SK-N-SH (cell line): ENCODE results near the gene SUMF1. TPM values are rescaled to one million over a fixed set of nuclear protein-coding genes. Genes with fewer than 3 reads are reported as not detected.

Experiments used
- CTCF ChIA-PET: fragments of 300-600, 350-600 bp; formaldehyde crosslinking; extraction: SDS; loops from one replicate; lab custom pipeline; 2021; lab: Yijun Ruan, JAX
- POLR2A ChIA-PET: fragments of 350-600 bp; sonication (Branson Sonifier 250); formaldehyde crosslinking; extraction: SDS; loops from one replicate; lab custom pipeline; 2020; ENCODE audit warnings: antibody characterized with exemption, inconsistent platforms; lab: Yijun Ruan, JAX
- DNase-seq: peaks from one replicate; pipeline ENCODE4 v3.0.0; 2012
- H2AFZ ChIP-seq: fragments of 200-600 bp; sonication (generic); 2 replicates; pipeline ENCODE4 v1.8.1; 2016; ENCODE audit warnings: antibody characterized with exemption, mild to moderate bottlenecking, low read depth
- H3F3A ChIP-seq: fragments of 200-600 bp; sonication (generic); replicated peaks from 2 replicates; pipeline ENCODE3; 2016; ENCODE audit warnings: antibody characterized with exemption, mild to moderate bottlenecking; ENCODE audit not compliant: insufficient read depth
- H3K27ac ChIP-seq, 2 experiments: fragments of 200-500 bp in 1 of 2; fragments of 200-600 bp in 1 of 2; sonication (Bioruptor generic) in 1 of 2; sonication (generic), shearing (Covaris generic) in 1 of 2; 2 replicates each; pipeline versions ENCODE4 v1.5.1 to v1.6.1; 2014 to 2016; ENCODE audit warnings: low read depth in 2 of 2, inconsistent platforms in 1 of 2, low read length in 1 of 2, mild to moderate bottlenecking in 1 of 2, mixed read lengths in 1 of 2
- H3K27me3 ChIP-seq: fragments of 200-600 bp; sonication (generic), shearing (Covaris generic); 2 replicates; pipeline ENCODE4 v1.6.1; 2016; ENCODE audit warnings: mixed run types; ENCODE audit not compliant: insufficient read depth
- H3K36me3 ChIP-seq, 2 experiments: fragments of 200-500 bp in 1 of 2; fragments of 200-600 bp in 1 of 2; sonication (Bioruptor generic) in 1 of 2; sonication (generic) in 1 of 2; replicated peaks in 1 of 2; 2 replicates each; pipeline versions ENCODE3 to v1.5.1; 2014 to 2016; ENCODE audit warnings: low read length in 1 of 2, mild to moderate bottlenecking in 1 of 2; ENCODE audit not compliant: insufficient read depth in 2 of 2, control insufficient read depth in 1 of 2
- H3K4me1 ChIP-seq, 2 experiments: fragments of 200-500 bp in 1 of 2; fragments of 200-600 bp in 1 of 2; sonication (Bioruptor generic) in 1 of 2; sonication (generic), shearing (Covaris generic) in 1 of 2; 2 replicates each; pipeline versions ENCODE4 v1.5.1 to v1.6.1; 2014 to 2016; ENCODE audit warnings: low read depth in 1 of 2, low read length in 1 of 2, mixed run types in 1 of 2; ENCODE audit not compliant: insufficient read depth in 2 of 2, control insufficient read depth in 1 of 2
- H3K4me2 ChIP-seq: fragments of 200-600 bp; sonication (generic), shearing (Covaris generic); 2 replicates; pipeline ENCODE4 v1.6.1; 2017; ENCODE audit warnings: mixed run types
- H3K4me3 ChIP-seq, 2 experiments: fragments of 200-500 bp in 1 of 2; fragments of 200-600 bp in 1 of 2; sonication (Bioruptor generic) in 1 of 2; sonication (generic), shearing (Covaris generic) in 1 of 2; 2 replicates each; pipeline versions ENCODE4 v1.5.1 to v1.8.1; 2014 to 2016; ENCODE audit warnings: low read depth in 2 of 2, inconsistent platforms in 1 of 2, low read length in 1 of 2, mild to moderate bottlenecking in 1 of 2, mixed read lengths in 1 of 2, moderate library complexity in 1 of 2
- H3K79me2 ChIP-seq: fragments of 200-600 bp; sonication (generic); 2 replicates; pipeline ENCODE4 v1.8.1; 2017; ENCODE audit warnings: mild to moderate bottlenecking; ENCODE audit not compliant: insufficient read depth
- H3K9ac ChIP-seq: fragments of 200-600 bp; sonication (generic); 2 replicates; pipeline ENCODE4 v1.6.1; 2017; ENCODE audit warnings: mixed run types
- H3K9me2 ChIP-seq: fragments of 200-600 bp; sonication (generic); 2 replicates; pipeline ENCODE4 v1.6.1; 2017; ENCODE audit warnings: mixed run types
- H3K9me3 ChIP-seq: fragments of 200-600 bp; sonication (generic); 2 replicates; pipeline ENCODE4 v1.6.1; 2017; ENCODE audit warnings: mixed run types, mild to moderate bottlenecking, moderate library complexity
- H4K20me1 ChIP-seq: fragments of 200-600 bp; sonication (generic); 2 replicates; pipeline ENCODE4 v1.6.1; 2017; ENCODE audit warnings: mild to moderate bottlenecking, mixed run types; ENCODE audit not compliant: insufficient read depth
- CTCF ChIP-seq: fragments of 200-600 bp; sonication (generic); IDR thresholded peaks from 2 replicates; pipeline ENCODE4 v1.6.1; 2017; ENCODE audit warnings: antibody characterized with exemption, mild to moderate bottlenecking, moderate library complexity
- EP300 ChIP-seq, 2 experiments: IDR thresholded peaks; 2 replicates each; pipeline versions ENCODE4 v1.4.0 to v1.6.1; 2012; ENCODE audit warnings: borderline replicate concordance in 1 of 2, low read depth in 1 of 2, low read length in 1 of 2
- GATA2 ChIP-seq: sonication (generic); formaldehyde crosslinking; IDR thresholded peaks from 2 replicates; pipeline ENCODE4 v1.5.0; 2020; ENCODE audit warnings: mild to moderate bottlenecking, missing genetic modification reagents
- IRF3 ChIP-seq: fragments of 150-350 bp; IDR thresholded peaks from 2 replicates; pipeline ENCODE4 v1.6.1; 2016; ENCODE audit warnings: mild to moderate bottlenecking, low read depth, low read length
- MAX ChIP-seq: IDR thresholded peaks from 2 replicates; pipeline ENCODE4 v1.4.0; 2012; ENCODE audit warnings: low read depth
- MEF2A ChIP-seq: IDR thresholded peaks from 2 replicates; pipeline ENCODE4 v1.4.0; 2012; ENCODE audit warnings: low read depth, borderline replicate concordance
- PBX3 ChIP-seq: IDR thresholded peaks from 2 replicates; pipeline ENCODE4; 2012
- POLR2AphosphoS5 ChIP-seq: IDR thresholded peaks from 2 replicates; pipeline ENCODE4 v1.6.1; 2012; ENCODE audit warnings: low read depth, low read length
- RAD21 ChIP-seq: IDR thresholded peaks from 2 replicates; pipeline ENCODE4 v1.6.1; 2012; ENCODE audit warnings: mild to moderate bottlenecking, low read length
- RCOR1 ChIP-seq: fragments of 150-350 bp; IDR thresholded peaks from 2 replicates; pipeline ENCODE4 v1.6.1; 2017; ENCODE audit warnings: antibody characterized with exemption, low read length
- RFX5 ChIP-seq: IDR thresholded peaks from 2 replicates; pipeline ENCODE4 v1.6.1; 2012; ENCODE audit warnings: mild to moderate bottlenecking, improper control_type of control experiment, low read length
- RXRA ChIP-seq: IDR thresholded peaks from 2 replicates; pipeline ENCODE4 v1.4.0; 2012; ENCODE audit warnings: low read depth, mild to moderate bottlenecking, borderline replicate concordance
- TAF1 ChIP-seq: IDR thresholded peaks from 2 replicates; pipeline ENCODE4 v1.6.1; 2012; ENCODE audit warnings: low read depth, mild to moderate bottlenecking, low read length, moderate library complexity, borderline replicate concordance
- TCF12 ChIP-seq: IDR thresholded peaks from 2 replicates; pipeline ENCODE4 v1.4.0; 2012
- USF2 ChIP-seq: fragments of 150-350 bp; IDR thresholded peaks from 2 replicates; pipeline ENCODE4 v1.6.1; 2017; ENCODE audit warnings: antibody characterized with exemption, low read length, low read depth, borderline replicate concordance
- YY1 ChIP-seq: IDR thresholded peaks from 2 replicates; pipeline ENCODE4 v1.4.0; 2012; ENCODE audit warnings: low read depth, mild to moderate bottlenecking
- WGBS: methylation state at CpG from one replicate; pipeline ENCODE4 v1.1.6; 2017; ENCODE audit warnings: low lambda C conversion rate; 5-methylcytosine and 5-hydroxymethylcytosine counted together
- polyA plus RNA-seq, 3 experiments: library from polyadenylated mRNA; depleted of rRNA; stranded (reverse); fragments of >200 nt; gene quantifications; 2 replicates each; pipeline ENCODE4 v1.2.3, GENCODE V29; 2012

The SUMF1 gene
- polyA plus RNA-seq, 1 of the 3 experiments (the other 2 are of a cell fraction) = 56.9 TPM

GRCh38 chr3:4394567-4394966 lies 72.5 kb downstream of the SUMF1 start:
- CTCF ChIA-PET = interaction anchor here (0.6 kb wide), 2 partner anchors 193 to 920 kb away, joined by 3 read pairs; no protein-coding TSS in a partner anchor

More at GRCh38 chr3:4394567-4394966, 72.5 kb downstream of the SUMF1 start:
- H3K9ac ChIP-seq = no peak overlapping the region
- H3K4me3 ChIP-seq = no peak overlapping the region
- no peaks in the 10 kb centered on the region for H3K79me2 ChIP-seq
- no peak overlapping the region for H2AFZ ChIP-seq
- no peak for DNase-seq
- peaks cover 2 to 5% of the 10 kb centered on the region in 2 experiments; a peak in 2 of 4 replicates for H3K4me1 ChIP-seq
- H3K36me3 ChIP-seq = no peaks in the 10 kb centered on the region
- H3K4me2 ChIP-seq = no peak overlapping the region
- H4K20me1 ChIP-seq = no peaks in the 10 kb centered on the region
- H3K9me2 ChIP-seq = no peaks in the 10 kb centered on the region
- POLR2A ChIA-PET = no interaction called here
- no peak overlapping the region for H3K27ac ChIP-seq
- H3K9me3 ChIP-seq = no peaks in the 10 kb centered on the region
- TF ChIP-seq EP300 (IDR thresholded peaks at IDR 0.05; ENCODE audit: borderline replicate concordance in 1 of 2, low read depth in 1 of 2, low read length in 1 of 2) (no peak), POLR2AphosphoS5 (no peak), GATA2 (CRISPR knock-in tag) (no peak), MEF2A (no peak), USF2 (no peak), CTCF (no peak), YY1 (no peak), RCOR1 (no peak), MAX (no peak), IRF3 (no peak), RXRA (no peak), PBX3 (no peak), RFX5 (no peak), RAD21 (no peak), TCF12 (no peak), TAF1 (no peak)
- no peaks in the 10 kb centered on the region for H3F3A ChIP-seq
- no peaks in the 10 kb centered on the region for H3K27me3 ChIP-seq
- 91% methylated on average over 2 of the region's 2 CpGs for WGBS
